Lower lobe of right lung (tissue), 2 donors: ENCODE measurements around the gene NLGN4Y. TPM values are rescaled to one million over a fixed set of nuclear protein-coding genes. Genes with fewer than 3 reads are reported as not detected.

Experiments used
- ATAC-seq, 2 donors: fragments of 200-7000 bp; cut with Tn5 transposase; one replicate each; pipeline ENCODE4 v1.9.1; 2020 to 2022; ENCODE audit warnings: mild to moderate bottlenecking in 2 of 2, moderate library complexity in 2 of 2
- DNase-seq: peaks from one replicate; pipeline ENCODE4 v3.0.0-alpha.2; 2020
- H3K27ac ChIP-seq: fragments of 200-600 bp; one replicate; pipeline ENCODE4 v1.8.0; 2022
- H3K27me3 ChIP-seq: fragments of 200-600 bp; one replicate; pipeline ENCODE4 v1.8.0; 2022; ENCODE audit warnings: low read depth
- H3K36me3 ChIP-seq: fragments of 200-600 bp; one replicate; pipeline ENCODE4 v1.8.0; 2022; ENCODE audit warnings: mild to moderate bottlenecking
- H3K4me1 ChIP-seq: fragments of 200-600 bp; one replicate; pipeline ENCODE4 v1.8.0; 2022
- H3K4me3 ChIP-seq: fragments of 200-600 bp; one replicate; pipeline ENCODE4 v1.8.0; 2022; ENCODE audit warnings: mild to moderate bottlenecking
- H3K9me3 ChIP-seq: fragments of 200-600 bp; one replicate; pipeline ENCODE4 v1.8.0; 2022
- intact Hi-C: fragments of 100-400 bp; cut with DNase I; formaldehyde crosslinking; loops from one replicate; pipeline ENCODE4 v1.11.0; 2022
- total RNA-seq: library from RNA; stranded (reverse); fragmentation: NEBNext Ultra II Directional; extraction: Animal tissue kit (Norgen Biotek cat#: 25700); gene quantifications from one replicate; pipeline ENCODE4 v1.2.1, GENCODE V29; 2021
- TF ChIP-seq, protein P1 (sequence below): fragments of 200-600 bp; IDR thresholded peaks from one replicate; pipeline ENCODE4 v1.8.0; 2022; ENCODE audit warnings: antibody characterized with exemption, mild to moderate bottlenecking
- donor health status: DM: no; HTN: yes; CAD: no; lungs with severe emphysema.

The NLGN4Y gene
- total RNA-seq, 1 donor from 2014 or later = 3.9 TPM

GRCh38 chrY:14522379-14522950 lies 1.9 kb upstream of the NLGN4Y start:
- H3K4me1 ChIP-seq = no peaks in the 10 kb centered on the region
- no peaks in the 10 kb centered on the region for H3K27me3 ChIP-seq
- H3K4me3 ChIP-seq = no peak overlapping the region
- ATAC-seq (no peak), DNase-seq (no peak)
- no peaks in the 10 kb centered on the region for H3K36me3 ChIP-seq
- TF ChIP-seq, protein P1, sequence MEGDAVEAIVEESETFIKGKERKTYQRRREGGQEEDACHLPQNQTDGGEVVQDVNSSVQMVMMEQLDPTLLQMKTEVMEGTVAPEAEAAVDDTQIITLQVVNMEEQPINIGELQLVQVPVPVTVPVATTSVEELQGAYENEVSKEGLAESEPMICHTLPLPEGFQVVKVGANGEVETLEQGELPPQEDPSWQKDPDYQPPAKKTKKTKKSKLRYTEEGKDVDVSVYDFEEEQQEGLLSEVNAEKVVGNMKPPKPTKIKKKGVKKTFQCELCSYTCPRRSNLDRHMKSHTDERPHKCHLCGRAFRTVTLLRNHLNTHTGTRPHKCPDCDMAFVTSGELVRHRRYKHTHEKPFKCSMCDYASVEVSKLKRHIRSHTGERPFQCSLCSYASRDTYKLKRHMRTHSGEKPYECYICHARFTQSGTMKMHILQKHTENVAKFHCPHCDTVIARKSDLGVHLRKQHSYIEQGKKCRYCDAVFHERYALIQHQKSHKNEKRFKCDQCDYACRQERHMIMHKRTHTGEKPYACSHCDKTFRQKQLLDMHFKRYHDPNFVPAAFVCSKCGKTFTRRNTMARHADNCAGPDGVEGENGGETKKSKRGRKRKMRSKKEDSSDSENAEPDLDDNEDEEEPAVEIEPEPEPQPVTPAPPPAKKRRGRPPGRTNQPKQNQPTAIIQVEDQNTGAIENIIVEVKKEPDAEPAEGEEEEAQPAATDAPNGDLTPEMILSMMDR = no peak
- intact Hi-C loops = no loop called here
- H3K9me3 ChIP-seq = no peaks in the 10 kb centered on the region
- H3K27ac ChIP-seq = no peak overlapping the region

DNA sequence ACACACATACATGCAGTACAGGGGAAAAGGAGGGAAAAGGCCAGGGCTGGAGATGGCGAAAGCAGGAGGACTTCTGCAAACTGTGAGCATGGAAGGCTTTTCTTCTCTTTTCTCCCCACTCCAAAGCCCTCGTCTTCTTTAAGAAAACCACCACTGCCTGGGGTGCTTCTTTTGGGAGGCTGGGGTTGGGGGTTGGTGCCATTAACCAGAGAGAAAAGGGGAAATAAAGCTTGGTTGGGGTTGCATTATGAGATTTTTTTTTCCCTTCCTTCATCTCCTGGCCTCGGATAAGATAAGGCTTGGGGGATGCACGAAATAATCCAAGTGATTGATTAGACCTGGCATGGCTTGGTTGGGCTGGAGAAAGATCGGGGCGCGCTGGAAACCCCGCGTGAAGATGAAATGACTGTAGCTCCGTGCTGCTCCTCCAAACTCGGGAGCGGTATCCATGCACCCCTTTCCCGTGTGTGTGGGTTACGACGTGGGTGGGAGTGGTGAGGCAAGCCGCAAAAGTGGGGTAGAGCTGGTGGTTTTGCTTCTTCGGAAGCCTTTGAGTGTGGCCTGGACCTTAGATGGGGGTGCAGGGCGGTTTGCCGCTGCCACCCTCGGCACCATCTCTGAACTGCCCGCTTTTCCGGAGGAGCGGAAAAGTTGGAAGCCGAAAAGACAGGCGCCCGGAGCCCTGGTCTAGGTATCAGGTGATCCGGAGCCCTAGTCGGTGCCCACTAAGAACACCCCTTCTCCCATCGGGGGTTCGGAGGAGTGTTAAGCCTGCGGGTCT lies 648 bp upstream of the NLGN4Y start:
- TF ChIP-seq, protein P1 = no peak
- Histone ChIP-seq H3K4me3 (peak overlapping the region; percentile 52), H3K27ac (no peak overlapping the region), H3K36me3 (no peaks in the 10 kb centered on the region), H3K4me1 (no peaks in the 10 kb centered on the region), H3K9me3 (no peaks in the 10 kb centered on the region), H3K27me3 (no peaks in the 10 kb centered on the region)
- DNase-seq (no peak), ATAC-seq (no peak)
- intact Hi-C loops = no loop called here

GRCh38 chrY:14525315-14525714 lies 986 bp downstream of the NLGN4Y start:
- no peak for DNase-seq
- peak overlapping the region; percentile 52 for H3K4me3 ChIP-seq
- no peaks in the 10 kb centered on the region for H3K27me3 ChIP-seq
- H3K4me1 ChIP-seq = no peaks in the 10 kb centered on the region
- no peak overlapping the region for H3K27ac ChIP-seq
- H3K36me3 ChIP-seq = no peaks in the 10 kb centered on the region
- TF ChIP-seq, protein P1 = no peak
- H3K9me3 ChIP-seq = no peaks in the 10 kb centered on the region
- intact Hi-C loops = no loop called here
- ATAC-seq = no peak

- Histone ChIP-seq H3K36me3 (no peaks in the 10 kb centered on the region), H3K9me3 (no peaks in the 10 kb centered on the region), H3K27me3 (no peaks in the 10 kb centered on the region), H3K4me1 (no peaks in the 10 kb centered on the region), H3K4me3 (no peak overlapping the region), H3K27ac (no peak overlapping the region)
- DNase-seq = no peak
- intact Hi-C loops = no loop called here
- no peak for ATAC-seq
- TF ChIP-seq, protein P1 = no peak
These were observed 4.0 kb downstream of the NLGN4Y start for GRCh38 chrY:14528361-14528760.

GRCh38 chrY:14536703-14537102 lies 12.4 kb downstream of the NLGN4Y start:
- no peak overlapping the region for H3K4me3 ChIP-seq
- no peaks in the 10 kb centered on the region for H3K9me3 ChIP-seq
- intact Hi-C loops = no loop called here
- H3K27ac ChIP-seq = no peak overlapping the region
- DNase-seq (no peak), ATAC-seq (no peak)
- H3K36me3 ChIP-seq = no peaks in the 10 kb centered on the region
- TF ChIP-seq, protein P1 = no peak
- H3K4me1 ChIP-seq = no peaks in the 10 kb centered on the region
- H3K27me3 ChIP-seq = no peaks in the 10 kb centered on the region
